ENCODE results near the gene TM2D1.
"Not testable (repeated sequence)": the region's sequence is repeated elsewhere in the genome, so short reads cannot be mapped to it uniquely, and the experiment has no call there.

The TM2D1 gene

GRCh38 chr1:61724813-61725694 is at the start of gene TM2D1:
Gene TM2D1, minus strand, starts transcription at chr1:61725141. Its CDS starts 21 bp downstream, at chr1:61725120.
- peak; percentile 62 to 70 for DNase-seq (ENCODE audit: low read depth in 1 of 2, low spot score in 1 of 2)

- DNase-seq (ENCODE audit: low read depth in 1 of 2, low spot score in 1 of 2): no peak
Measured at GRCh38 chr1:61770131-61770530, 45.2 kb upstream of the TM2D1 start.

GRCh38 chr1:61757950-61758349 is 33.0 kb upstream of the TM2D1 start:
- DNase-seq (ENCODE audit: low read depth in 1 of 2, low spot score in 1 of 2): no peak

GRCh38 chr1:61756773-61757172 is 31.8 kb upstream of the TM2D1 start:
- no peak for DNase-seq (ENCODE audit: low read depth in 1 of 2, low spot score in 1 of 2)

- DNase-seq (ENCODE audit: low read depth in 1 of 2, low spot score in 1 of 2): no peak
Measured at GRCh38 chr1:61754545-61754944, 29.6 kb upstream of the TM2D1 start.

GRCh38 chr1:61753998-61754508 is 29.1 kb upstream of the TM2D1 start:
- no peak for DNase-seq (ENCODE audit: low read depth in 1 of 2, low spot score in 1 of 2)

- DNase-seq (ENCODE audit: low read depth in 1 of 2, low spot score in 1 of 2): no peak
Measured at GRCh38 chr1:61752921-61753389, 28.0 kb upstream of the TM2D1 start.

- DNase-seq (ENCODE audit: low read depth in 1 of 2, low spot score in 1 of 2): no peak
Measured at GRCh38 chr1:61749574-61749973, 24.6 kb upstream of the TM2D1 start.

- DNase-seq (ENCODE audit: low read depth in 1 of 2, low spot score in 1 of 2): no peak
Measured at GRCh38 chr1:61748566-61748965, 23.6 kb upstream of the TM2D1 start.

GRCh38 chr1:61746813-61747212 is 21.9 kb upstream of the TM2D1 start:
- DNase-seq (ENCODE audit: low read depth in 1 of 2, low spot score in 1 of 2): no peak

- DNase-seq (ENCODE audit: low read depth in 1 of 2, low spot score in 1 of 2): no peak
Measured at GRCh38 chr1:61743716-61744580, 19.0 kb upstream of the TM2D1 start.

GRCh38 chr1:61743431-61743705 is 18.4 kb upstream of the TM2D1 start:
- no peak for DNase-seq (ENCODE audit: low read depth in 1 of 2, low spot score in 1 of 2)

GRCh38 chr1:61742620-61743430 is 17.9 kb upstream of the TM2D1 start:
- DNase-seq (ENCODE audit: low read depth in 1 of 2, low spot score in 1 of 2): no peak

- peak; percentile 52 to 56 for DNase-seq (ENCODE audit: low read depth in 1 of 2, low spot score in 1 of 2)
Measured at GRCh38 chr1:61741711-61742619, 17.0 kb upstream of the TM2D1 start, which contains the start of gene PATJ. Gene PATJ, plus strand, starts transcription at chr1:61742480. Its CDS starts 20,413 bp downstream, at chr1:61762893.

GRCh38 chr1:61740751-61741700 is 16.1 kb upstream of the TM2D1 start:
- no peak for DNase-seq (ENCODE audit: low read depth in 1 of 2, low spot score in 1 of 2)

- DNase-seq (ENCODE audit: low read depth in 1 of 2, low spot score in 1 of 2): no peak
Measured at GRCh38 chr1:61732726-61733125, 7.8 kb upstream of the TM2D1 start.

GRCh38 chr1:61730679-61731078 is 5.7 kb upstream of the TM2D1 start:
- not testable (repeated sequence) for DNase-seq (ENCODE audit: low read depth in 1 of 2, low spot score in 1 of 2)

GRCh38 chr1:61727544-61727943 is 2.6 kb upstream of the TM2D1 start:
- DNase-seq (ENCODE audit: low read depth in 1 of 2, low spot score in 1 of 2): no peak

- no peak for DNase-seq (ENCODE audit: low read depth in 1 of 2, low spot score in 1 of 2)
Measured at GRCh38 chr1:61724506-61724812, 482 bp downstream of the TM2D1 start.

Measured in stimulated activated CD4-positive, alpha-beta T cell treated with anti-CD3 and anti-CD28 coated beads, Interleukin-15, amount 100 ng/mL, for 1 hour (primary cell).